ENCODE data around the gene ATF6. TPM values are rescaled to one million over a fixed set of nuclear protein-coding genes. Genes with fewer than 3 reads are reported as not detected.

The ATF6 gene
- total RNA-seq, 2 donors from 2014 or later, result 14.4 to 19.8 TPM

GRCh38 chr1:161843156-161843555 lies 77.0 kb downstream of the ATF6 start:
- Histone ChIP-seq H3K36me3 (ENCODE audit: control insufficient read depth, insufficient read depth, low read length) (peaks cover 4% of the 10 kb centered on the region), H3K9me3 (ENCODE audit: control insufficient read depth, low read length) (no peaks in the 10 kb centered on the region), H3K4me3 (ENCODE audit: low read length) (no peak overlapping the region), H3K27me3 (ENCODE audit: control insufficient read depth, insufficient read depth, low read length, poor library complexity, severe bottlenecking) (no peaks in the 10 kb centered on the region), H3K9ac (ENCODE audit: extremely low read depth, low read length, poor library complexity, severe bottlenecking) (no peak overlapping the region), H3K27ac (ENCODE audit: low read depth, low read length) (no peak overlapping the region), H3K4me1 (ENCODE audit: control insufficient read depth, insufficient read depth, low read length) (no peaks in the 10 kb centered on the region)
- H3K9me3 Mint-ChIP-seq, result no peaks in the 10 kb centered on the region
- H3K36me3 Mint-ChIP-seq (ENCODE audit: low read depth), result peaks cover 9% of the 10 kb centered on the region
- 89 to 95% methylated on average over 1 of the region's 1 CpG for WGBS, 2 experiments (ENCODE audit: insufficient coverage in 1 of 2, insufficient read length in 1 of 2)
- TF ChIP-seq CTCF (conservative IDR thresholded peaks at IDR 0.05), result no peak
- H3K27ac Mint-ChIP-seq, result no peak overlapping the region
- H3K27me3 Mint-ChIP-seq (ENCODE audit: insufficient read depth), result no peaks in the 10 kb centered on the region
- DNase-seq, result no peak
- H3K4me3 Mint-ChIP-seq, result no peak overlapping the region
- H3K4me1 Mint-ChIP-seq, result no peaks in the 10 kb centered on the region

GRCh38 chr1:161844696-161845095 lies 78.6 kb downstream of the ATF6 start:
- DNase-seq, result no peak
- TF ChIP-seq CTCF (conservative IDR thresholded peaks at IDR 0.05), result no peak
- Histone ChIP-seq H3K9me3 (ENCODE audit: control insufficient read depth, low read length) (no peaks in the 10 kb centered on the region), H3K4me1 (ENCODE audit: control insufficient read depth, insufficient read depth, low read length) (no peaks in the 10 kb centered on the region), H3K4me3 (ENCODE audit: low read length) (no peak overlapping the region), H3K9ac (ENCODE audit: extremely low read depth, low read length, poor library complexity, severe bottlenecking) (no peak overlapping the region), H3K36me3 (ENCODE audit: control insufficient read depth, insufficient read depth, low read length) (peaks cover 4% of the 10 kb centered on the region), H3K27ac (ENCODE audit: low read depth, low read length) (no peak overlapping the region), H3K27me3 (ENCODE audit: control insufficient read depth, insufficient read depth, low read length, poor library complexity, severe bottlenecking) (no peaks in the 10 kb centered on the region)
- Mint-ChIP-seq H3K27ac (no peak overlapping the region), H3K4me1 (no peaks in the 10 kb centered on the region), H3K36me3 (ENCODE audit: low read depth) (peaks cover 9% of the 10 kb centered on the region), H3K4me3 (no peak overlapping the region), H3K9me3 (no peaks in the 10 kb centered on the region), H3K27me3 (ENCODE audit: insufficient read depth) (no peaks in the 10 kb centered on the region)

- WGBS, 2 experiments (ENCODE audit: insufficient coverage in 1 of 2, insufficient read length in 1 of 2), result 90% methylated on average over 1 of the region's 1 CpG; no CpG with 5 or more reads in 1 of the 2 experiments
- Mint-ChIP-seq H3K4me1 (peaks cover 6% of the 10 kb centered on the region), H3K36me3 (ENCODE audit: low read depth) (peaks cover 2% of the 10 kb centered on the region), H3K9me3 (no peaks in the 10 kb centered on the region), H3K4me3 (no peak overlapping the region), H3K27ac (no peak overlapping the region), H3K27me3 (ENCODE audit: insufficient read depth) (no peaks in the 10 kb centered on the region)
- peaks cover 4% of the 10 kb centered on the region for H3K4me1 ChIP-seq (ENCODE audit: control insufficient read depth, insufficient read depth, low read length)
- TF ChIP-seq CTCF (conservative IDR thresholded peaks at IDR 0.05), result no peak
- H3K27ac ChIP-seq (ENCODE audit: low read depth, low read length), result no peak overlapping the region
- H3K36me3 ChIP-seq (ENCODE audit: control insufficient read depth, insufficient read depth, low read length), result peaks cover 8% of the 10 kb centered on the region
- no peaks in the 10 kb centered on the region for H3K27me3 ChIP-seq (ENCODE audit: control insufficient read depth, insufficient read depth, low read length, poor library complexity, severe bottlenecking)
- no peaks in the 10 kb centered on the region for H3K9me3 ChIP-seq (ENCODE audit: control insufficient read depth, low read length)
- no peak overlapping the region for H3K4me3 ChIP-seq (ENCODE audit: low read length)
- DNase-seq, result no peak
- no peak overlapping the region for H3K9ac ChIP-seq (ENCODE audit: extremely low read depth, low read length, poor library complexity, severe bottlenecking)
These were observed 82.6 kb downstream of the ATF6 start for GRCh38 chr1:161848676-161849075.
